Fibroblast of lung (primary cell): ENCODE results near the gene EPHB3. TPM values are rescaled to one million over a fixed set of nuclear protein-coding genes. Genes with fewer than 3 reads are reported as not detected.
"Not testable (repeated sequence)": the region's sequence is repeated elsewhere in the genome, so short reads cannot be mapped to it uniquely, and the experiment has no call there.

Source experiments
- DNase-seq, 2 donors: peaks; one replicate each; pipeline versions ENCODE4 v3.0.0 to v3.0.0-alpha.2; 2010; ENCODE audit warnings: low read depth in 2 of 2
- H2AFZ ChIP-seq: 2 replicates; pipeline ENCODE4 v1.5.1; 2012; ENCODE audit warnings: low read length, control low read depth, inconsistent platforms
- H3K27ac ChIP-seq: 2 replicates; pipeline ENCODE4 v1.5.1; 2011; ENCODE audit warnings: low read length, control low read depth; ENCODE audit not compliant: insufficient read depth
- H3K27me3 ChIP-seq: 2 replicates; pipeline ENCODE4 v1.5.1; 2011; ENCODE audit warnings: mild to moderate bottlenecking, low read length; ENCODE audit not compliant: control insufficient read depth, insufficient read depth
- H3K36me3 ChIP-seq: 2 replicates; pipeline ENCODE4 v1.5.1; 2011; ENCODE audit warnings: low read length; ENCODE audit not compliant: control insufficient read depth, insufficient read depth
- H3K4me1 ChIP-seq: 2 replicates; pipeline ENCODE4 v1.5.1; 2011; ENCODE audit warnings: low read length; ENCODE audit not compliant: control insufficient read depth, insufficient read depth; ENCODE audit errors: extremely low read depth
- H3K4me2 ChIP-seq: 2 replicates; pipeline ENCODE4 v1.5.1; 2011; ENCODE audit warnings: low read length, control low read depth; ENCODE audit not compliant: insufficient read depth; ENCODE audit errors: extremely low read depth
- H3K4me3 ChIP-seq, 4 experiments: fragments of 200-600 bp in 1 of 4; sonication (generic) in 1 of 4; replicated peaks in 1 of 4; 2 replicates each; pipeline ENCODE4 v1.5.1; 2011 to 2016; ENCODE audit warnings: low read length in 4 of 4, low read depth in 3 of 4, mild to moderate bottlenecking in 3 of 4, control low read depth in 2 of 4, inconsistent platforms in 1 of 4, mixed read lengths in 1 of 4; ENCODE audit not compliant: insufficient read depth in 1 of 4; ENCODE audit errors: control extremely low read depth in 1 of 4
- H3K79me2 ChIP-seq: 2 replicates; pipeline ENCODE4 v1.5.1; 2012; ENCODE audit warnings: mild to moderate bottlenecking, low read length, inconsistent platforms; ENCODE audit not compliant: control insufficient read depth, insufficient read depth
- H3K9ac ChIP-seq: 2 replicates; pipeline ENCODE4 v1.5.1; 2011; ENCODE audit warnings: mild to moderate bottlenecking, low read length, control low read depth; ENCODE audit not compliant: insufficient read depth
- H3K9me3 ChIP-seq: 2 replicates; pipeline ENCODE4 v1.5.1; 2012; ENCODE audit warnings: low read depth, low read length; ENCODE audit not compliant: control insufficient read depth, insufficient read depth
- H4K20me1 ChIP-seq: 2 replicates; pipeline ENCODE4 v1.5.1; 2011; ENCODE audit warnings: low read length; ENCODE audit not compliant: control insufficient read depth, insufficient read depth; ENCODE audit errors: extremely low read depth
- CTCF ChIP-seq, 2 donors: IDR thresholded peaks in 1 of 2; conservative IDR thresholded peaks in 1 of 2; 1 replicate in 1 of 2; 2 replicates in 1 of 2; pipeline ENCODE4 v1.5.1; 2011 to 2012; ENCODE audit warnings: low read length in 2 of 2, control low read depth in 1 of 2, inconsistent platforms in 1 of 2, low read depth in 1 of 2, mild to moderate bottlenecking in 1 of 2
- EZH2 ChIP-seq: IDR thresholded peaks from 2 replicates; pipeline ENCODE4 v1.5.1; 2012; ENCODE audit warnings: low read length, control low read depth, mild to moderate bottlenecking; ENCODE audit errors: missing control alignments
- polyA plus RNA-seq, 2 donors: library from polyadenylated mRNA; depleted of rRNA in 1 of 2; stranded (reverse) in 1 of 2; unstranded in 1 of 2; fragments of >200 nt; gene quantifications; 2 replicates each; pipeline ENCODE4 v1.2.1, GENCODE V29; 2011 to 2012; ENCODE audit warnings: missing spikeins in 1 of 2
- total RNA-seq: library from RNA; depleted of rRNA; stranded (reverse); fragments of >200 nt; gene quantifications from 2 replicates; pipeline ENCODE4 v1.2.1, GENCODE V29; 2014

The EPHB3 gene
- total and polyA plus RNA-seq, 2 donors (not counting 1 experiment from before 2014, with no cell fraction given), result 1.6 to 7.6 TPM

GRCh38 chr3:184611607-184612281 lies 50.2 kb downstream of the EPHB3 start:
- Histone ChIP-seq H3K4me1 (no peaks in the 10 kb centered on the region), H3K27me3 (peaks cover 4% of the 10 kb centered on the region), H3K36me3 (no peaks in the 10 kb centered on the region), H3K4me3 (no peak overlapping the region), H3K79me2 (no peaks in the 10 kb centered on the region), H3K9me3 (no peaks in the 10 kb centered on the region), H4K20me1 (no peaks in the 10 kb centered on the region), H3K9ac (no peak overlapping the region), H2AFZ (no peak overlapping the region), H3K4me2 (no peak overlapping the region), H3K27ac (no peak overlapping the region)
- TF ChIP-seq CTCF (conservative IDR thresholded peaks at IDR 0.05 in 1 of 2, IDR thresholded peaks at IDR 0.05 in 1 of 2; ENCODE audit: low read depth in 1 of 2, low read length in 2 of 2) (no peak), EZH2 (no peak)
- DNase-seq, result peak; percentile 14 to 18

GRCh38 chr3:184615396-184615795 lies 53.8 kb downstream of the EPHB3 start:
- no peaks in the 10 kb centered on the region for H3K9me3 ChIP-seq
- no peak overlapping the region for H3K4me3 ChIP-seq
- no peak overlapping the region for H3K9ac ChIP-seq
- DNase-seq, result no peak
- H2AFZ ChIP-seq, result no peak overlapping the region
- H3K4me1 ChIP-seq, result no peaks in the 10 kb centered on the region
- no peaks in the 10 kb centered on the region for H4K20me1 ChIP-seq
- TF ChIP-seq CTCF (conservative IDR thresholded peaks at IDR 0.05 in 1 of 2, IDR thresholded peaks at IDR 0.05 in 1 of 2; ENCODE audit: low read depth in 1 of 2, low read length in 2 of 2), result no peak
- no peak for TF ChIP-seq EZH2
- H3K36me3 ChIP-seq, result no peaks in the 10 kb centered on the region
- H3K27me3 ChIP-seq, result peaks cover 7% of the 10 kb centered on the region
- no peaks in the 10 kb centered on the region for H3K79me2 ChIP-seq
- H3K27ac ChIP-seq, result no peak overlapping the region
- H3K4me2 ChIP-seq, result no peak overlapping the region

- DNase-seq, result peak in 1 of 2 donors; percentile 36
- Histone ChIP-seq H4K20me1 (no peaks in the 10 kb centered on the region), H3K4me2 (no peak overlapping the region), H3K27me3 (peaks cover 7% of the 10 kb centered on the region), H3K4me1 (no peaks in the 10 kb centered on the region), H3K4me3 (no peak overlapping the region), H3K36me3 (no peaks in the 10 kb centered on the region), H3K9ac (no peak overlapping the region), H3K79me2 (no peaks in the 10 kb centered on the region), H2AFZ (no peak overlapping the region), H3K9me3 (no peaks in the 10 kb centered on the region), H3K27ac (no peak overlapping the region)
- TF ChIP-seq EZH2, result no peak
- TF ChIP-seq CTCF (conservative IDR thresholded peaks at IDR 0.05 in 1 of 2, IDR thresholded peaks at IDR 0.05 in 1 of 2; ENCODE audit: low read depth in 1 of 2, low read length in 2 of 2), result no peak
Measured at GRCh38 chr3:184616436-184616835, 54.9 kb downstream of the EPHB3 start.

- not testable (repeated sequence) for H2AFZ ChIP-seq, H3K9ac ChIP-seq, H4K20me1 ChIP-seq, DNase-seq, H3K36me3 ChIP-seq, H3K79me2 ChIP-seq, H3K4me3 ChIP-seq, H3K27ac ChIP-seq, H3K9me3 ChIP-seq, H3K4me1 ChIP-seq, H3K4me2 ChIP-seq, H3K27me3 ChIP-seq
Measured at GRCh38 chr3:184617306-184617705, 55.7 kb downstream of the EPHB3 start.
